Brain pericyte (primary cell): ENCODE results near the gene CACNB2.
"Not testable (repeated sequence)": the region's sequence is repeated elsewhere in the genome, so short reads cannot be mapped to it uniquely, and the experiment has no call there.

Experiments
- DNase-seq: peaks from one replicate; pipeline ENCODE4 v3.0.0-alpha.2; 2012; ENCODE audit warnings: low read depth, low spot score

The CACNB2 gene

DNA sequence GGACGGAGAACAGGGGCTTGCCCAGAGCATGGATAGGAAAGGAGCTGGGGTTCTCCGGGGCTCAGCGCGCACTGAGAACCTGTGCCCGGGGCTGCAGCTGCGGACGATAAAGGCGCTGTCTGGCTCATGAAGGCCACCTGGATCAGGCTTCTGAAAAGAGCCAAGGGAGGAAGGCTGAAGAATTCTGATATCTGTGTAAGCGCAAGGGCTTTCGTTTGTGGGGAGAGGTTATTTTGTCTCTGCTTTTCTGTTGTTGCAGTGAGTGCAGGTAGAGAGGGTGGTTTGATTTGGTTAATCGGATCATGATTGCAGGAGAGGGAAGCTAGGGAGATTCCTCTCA is 260.7 kb downstream of the CACNB2 start:
- DNase-seq, result no peak

DNA sequence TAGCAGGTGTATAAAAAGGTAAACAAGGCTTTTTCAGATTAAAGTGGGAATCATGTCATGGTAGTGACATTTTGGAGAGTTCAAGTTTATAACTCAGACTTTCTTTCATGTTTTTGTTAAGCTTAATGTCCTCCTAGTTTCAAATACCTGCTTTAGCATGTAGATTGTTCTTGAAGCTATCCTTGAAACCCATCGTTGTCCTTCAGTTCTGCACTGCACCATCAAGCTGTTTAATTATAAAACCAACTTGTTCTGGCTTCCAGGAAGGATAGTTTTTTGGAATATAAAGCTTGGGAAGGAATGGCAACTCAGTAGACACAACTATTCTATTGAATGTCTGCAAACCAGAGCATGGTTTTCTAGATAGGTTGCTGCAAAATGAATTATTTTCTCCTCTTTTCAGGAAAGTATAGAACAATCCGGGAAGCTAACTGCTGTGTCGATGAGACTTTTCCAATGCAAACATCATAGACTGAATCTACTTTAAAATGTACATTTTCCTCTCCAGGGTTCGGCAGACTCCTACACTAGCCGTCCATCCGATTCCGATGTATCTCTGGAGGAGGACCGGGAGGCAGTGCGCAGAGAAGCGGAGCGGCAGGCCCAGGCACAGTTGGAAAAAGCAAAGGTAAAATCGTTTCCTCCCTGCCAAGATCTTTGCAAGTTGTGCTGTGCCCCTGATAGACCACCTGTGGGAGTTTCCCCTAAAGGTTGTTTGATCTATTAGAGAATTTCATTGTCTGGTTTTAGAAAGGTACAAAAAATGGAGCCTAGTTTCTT is 261.4 kb downstream of the CACNB2 start:
- DNase-seq, result no peak

DNA sequence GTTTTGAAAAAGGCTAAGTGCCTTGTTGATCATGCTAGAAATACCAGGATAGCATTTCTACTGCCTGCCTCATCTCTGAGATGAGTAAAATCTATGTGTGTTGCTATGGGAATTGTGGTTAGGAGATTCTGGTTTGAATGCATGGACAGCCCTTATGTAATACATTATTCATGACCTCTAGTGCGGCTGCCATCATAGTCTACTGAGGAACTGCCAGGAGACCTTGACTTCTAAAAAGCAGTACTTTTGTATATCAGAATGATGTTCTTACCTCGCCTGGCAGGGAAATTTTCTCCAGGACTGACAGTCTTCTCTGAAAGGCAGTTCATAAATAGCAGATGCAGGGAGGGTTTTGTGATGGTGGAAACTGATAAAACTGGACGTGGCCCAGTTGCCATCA is 262.6 kb downstream of the CACNB2 start:
- DNase-seq, result no peak

DNA sequence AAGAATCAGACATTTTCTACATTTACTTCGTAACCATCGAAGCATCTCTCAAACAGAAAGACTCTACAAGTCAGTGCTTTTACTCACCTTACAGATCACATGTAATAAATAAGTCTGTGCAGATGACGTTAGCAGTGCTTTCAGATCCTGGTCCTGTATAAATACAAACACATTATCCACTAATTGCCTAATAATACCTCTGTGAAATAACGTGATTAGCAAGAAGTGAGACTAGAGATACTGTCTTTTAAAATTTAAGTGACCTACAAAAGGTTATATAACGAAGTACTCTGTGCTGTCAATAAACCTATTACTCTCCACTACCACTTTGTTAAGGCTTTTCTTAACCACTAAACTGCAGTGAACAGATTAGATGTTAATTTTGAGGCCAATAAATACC is 264.3 kb downstream of the CACNB2 start:
- no peak for DNase-seq

DNA sequence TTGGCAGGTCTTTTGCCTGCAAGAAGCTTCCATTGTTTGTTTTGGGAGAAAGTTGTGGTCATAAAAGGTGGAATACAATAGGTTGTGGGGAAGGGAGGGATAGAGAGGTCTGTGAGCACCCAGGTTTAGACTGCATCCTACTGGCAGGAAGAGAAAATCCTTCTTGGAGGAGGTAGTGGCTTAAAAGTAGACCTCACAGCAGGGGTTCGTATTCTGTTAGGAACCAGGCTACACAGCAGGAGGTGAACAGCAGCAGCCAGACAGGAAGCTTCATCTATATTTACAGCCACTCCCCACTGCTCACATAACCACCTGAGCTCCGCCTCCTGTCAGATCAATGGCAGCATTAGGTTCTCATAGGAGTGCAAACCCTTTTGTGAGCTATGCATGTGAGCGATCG is 265.9 kb downstream of the CACNB2 start:
- DNase-seq, result no peak

DNA sequence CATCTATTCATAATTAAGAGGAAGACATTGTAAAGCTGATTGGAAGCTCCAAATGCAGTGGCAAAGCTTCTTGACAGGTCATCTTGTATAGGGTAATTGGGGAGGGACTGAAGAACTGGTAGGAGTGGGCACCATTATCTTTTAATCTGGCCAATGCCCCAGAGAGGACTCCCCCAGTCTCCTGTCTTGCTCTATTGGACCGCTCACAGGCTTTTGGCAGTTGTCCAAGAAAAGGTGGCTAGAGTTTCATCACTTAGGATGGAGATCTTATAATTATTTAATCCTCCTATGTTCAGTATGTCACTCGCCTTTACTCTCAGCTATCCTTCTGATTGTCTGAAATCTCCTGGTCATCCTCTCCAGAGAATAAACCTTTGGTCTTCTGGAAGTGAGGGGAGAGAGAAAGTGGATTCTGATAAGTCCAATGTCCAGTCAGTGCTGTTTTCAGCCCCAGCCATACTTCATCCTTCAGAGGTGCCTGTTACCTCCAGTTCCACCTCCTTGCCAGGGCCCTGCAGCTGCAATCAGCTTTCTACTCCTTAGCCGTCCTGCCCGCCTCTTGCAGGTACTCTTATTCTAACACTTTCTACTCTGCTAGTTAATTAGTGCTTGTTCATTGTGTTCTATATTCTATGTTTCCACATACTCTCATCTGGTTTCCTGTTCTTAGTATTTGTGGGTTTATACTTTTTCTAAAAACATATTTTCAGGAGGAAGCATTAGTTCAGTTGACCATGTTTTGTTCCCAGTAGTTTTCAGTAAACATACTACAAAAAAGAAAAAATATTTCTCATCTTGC is 269.6 kb downstream of the CACNB2 start:
- no peak for DNase-seq

DNA sequence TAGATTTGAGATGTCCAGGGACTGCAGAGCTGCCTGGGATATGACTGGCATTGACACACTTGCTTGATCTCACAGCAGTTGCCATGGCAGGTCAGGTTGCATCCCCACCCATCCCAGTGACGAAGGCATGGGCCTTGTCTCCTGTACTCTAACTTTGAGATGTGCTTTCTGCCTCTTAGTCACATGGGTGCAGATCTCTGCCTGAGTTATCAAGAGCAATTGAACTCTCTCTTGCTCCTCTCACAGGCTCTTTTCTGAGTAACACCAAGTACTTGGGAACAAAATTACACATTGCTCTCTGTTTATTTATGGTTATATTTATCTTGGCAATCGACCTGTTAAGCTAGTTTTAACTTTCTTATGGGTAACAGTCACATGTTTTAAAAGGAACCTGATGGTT is 273.8 kb downstream of the CACNB2 start:
- no peak for DNase-seq

DNA sequence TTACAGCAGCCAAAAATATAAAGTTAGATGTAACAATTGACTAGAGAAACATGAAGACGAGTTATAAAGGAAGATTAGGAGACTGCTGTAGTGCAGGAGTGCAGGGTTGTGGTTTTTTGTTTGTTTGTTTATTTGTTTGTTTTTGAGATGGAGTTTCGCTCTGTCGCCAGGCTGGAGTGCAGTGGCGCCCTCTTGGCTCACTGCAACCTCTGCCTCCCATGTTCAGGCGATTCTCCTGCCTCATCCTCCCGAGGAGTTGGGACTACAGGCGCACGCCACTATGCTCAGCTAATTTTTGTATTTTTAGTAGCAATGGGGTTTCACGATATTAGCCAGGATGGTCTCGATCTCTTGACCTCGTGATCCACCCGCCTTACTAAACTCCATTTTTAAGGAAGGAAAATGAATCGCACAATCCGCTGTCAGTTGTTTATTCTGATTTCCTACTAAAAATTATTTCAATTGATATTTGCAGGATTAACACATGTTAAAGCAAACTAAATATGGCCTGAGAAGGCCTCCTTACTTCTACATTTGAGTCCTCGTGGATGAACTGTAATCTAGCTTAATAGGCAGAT is 277.8 kb downstream of the CACNB2 start:
- DNase-seq, result no peak

DNA sequence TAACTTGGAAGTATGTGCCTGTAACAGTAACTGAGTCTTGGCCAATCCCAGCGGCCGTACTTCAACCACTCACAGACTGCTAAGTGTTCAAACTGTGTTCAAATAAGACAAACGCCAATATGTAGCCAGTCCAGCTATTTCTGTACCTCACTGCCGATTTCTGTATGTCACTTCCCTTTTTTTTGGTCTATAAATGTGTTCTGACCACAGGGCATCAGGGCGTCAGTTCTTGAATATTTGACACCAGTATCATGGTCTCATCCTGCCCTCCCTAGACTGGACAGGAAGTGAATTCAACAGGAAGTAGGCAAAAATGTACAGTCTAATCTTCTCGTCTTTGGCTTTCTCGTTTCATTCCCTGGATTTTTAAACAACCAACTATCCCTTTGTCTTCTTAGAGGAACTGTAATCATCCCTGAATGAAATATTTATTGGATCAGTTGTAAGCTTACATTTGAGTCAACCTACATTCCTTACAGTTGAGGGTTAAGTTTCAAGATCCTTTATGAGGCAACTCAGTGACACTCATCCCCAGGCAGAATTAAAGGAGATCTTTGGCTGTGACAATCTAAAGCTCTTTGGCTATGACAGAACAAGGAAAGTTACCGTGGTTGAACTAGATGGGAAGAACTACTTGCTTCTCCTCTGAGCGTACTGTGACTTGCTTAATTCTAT is 278.5 kb downstream of the CACNB2 start:
- DNase-seq, result no peak

DNA sequence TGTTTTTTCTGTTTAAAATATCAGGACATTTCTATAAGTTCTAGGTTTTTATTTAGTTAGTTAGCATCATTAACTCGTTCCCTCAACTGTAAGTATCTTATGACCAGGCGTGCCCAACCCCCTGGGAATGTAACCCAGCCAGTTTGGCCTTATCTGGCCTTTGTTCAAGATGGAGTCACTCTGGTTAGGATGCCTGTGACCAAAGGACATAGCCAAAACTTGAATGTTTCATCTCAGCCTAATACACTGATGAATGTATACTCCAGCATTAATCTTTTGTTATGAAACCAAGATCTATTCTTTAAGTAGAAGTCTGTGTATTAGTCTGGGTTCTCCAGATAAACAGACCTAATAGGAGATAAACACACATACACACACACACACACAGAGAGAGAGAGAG is 279.7 kb downstream of the CACNB2 start:
- DNase-seq, result no peak

DNA sequence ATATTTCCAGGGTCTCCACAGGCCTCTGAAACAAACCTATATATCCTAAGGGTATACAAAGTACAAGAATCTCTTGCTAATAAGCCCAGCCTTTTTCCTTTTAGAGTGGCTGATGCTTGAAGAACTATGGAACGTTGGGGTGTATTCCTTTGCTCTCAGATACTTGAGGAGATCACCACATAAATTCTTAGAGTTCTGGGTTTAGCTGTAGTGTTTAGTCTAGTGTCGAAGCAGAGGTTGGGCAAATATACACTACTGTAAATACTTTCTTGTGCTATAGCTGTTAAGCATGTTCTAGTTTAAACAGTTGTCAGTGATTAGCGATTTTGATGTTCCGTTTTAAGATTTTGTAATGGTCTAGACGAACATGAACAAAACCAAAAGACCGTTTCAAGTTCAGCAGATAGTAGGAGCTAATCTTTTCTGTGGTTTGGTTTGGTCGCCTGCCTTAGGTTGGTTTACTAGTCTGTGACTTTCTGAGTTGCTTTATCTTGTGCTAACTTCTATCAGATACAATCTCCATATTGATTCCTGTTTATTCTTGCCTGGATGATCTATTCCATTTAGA is 281.6 kb downstream of the CACNB2 start:
- DNase-seq, result no peak

DNA sequence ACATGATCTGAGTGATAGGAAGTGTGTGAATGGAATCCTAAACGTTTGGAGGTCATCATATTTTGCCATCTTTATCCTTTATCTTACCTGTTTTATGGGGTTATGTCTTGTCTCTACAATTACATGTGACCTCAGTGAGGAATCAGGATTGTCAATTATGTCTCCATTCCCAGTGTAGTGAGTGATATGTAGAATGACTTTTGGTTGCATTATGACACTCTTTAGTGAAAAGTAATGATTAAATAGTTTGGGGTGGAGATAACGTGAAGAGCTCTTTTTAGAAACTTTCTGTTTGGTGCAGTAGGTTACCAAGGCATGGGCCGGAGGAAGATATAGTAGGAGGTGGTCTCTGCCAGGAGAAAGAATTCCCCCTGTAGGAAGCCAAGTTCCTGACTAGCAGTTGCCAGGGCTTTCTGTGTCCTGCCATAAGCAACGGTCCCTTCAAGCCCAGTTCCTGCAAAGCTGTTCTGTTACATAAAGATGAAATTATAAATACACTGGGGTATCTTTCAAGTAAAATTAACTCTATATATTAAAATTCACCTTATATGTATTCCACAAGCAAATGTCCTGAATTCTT is 282.9 kb downstream of the CACNB2 start:
- DNase-seq, result no peak

DNA sequence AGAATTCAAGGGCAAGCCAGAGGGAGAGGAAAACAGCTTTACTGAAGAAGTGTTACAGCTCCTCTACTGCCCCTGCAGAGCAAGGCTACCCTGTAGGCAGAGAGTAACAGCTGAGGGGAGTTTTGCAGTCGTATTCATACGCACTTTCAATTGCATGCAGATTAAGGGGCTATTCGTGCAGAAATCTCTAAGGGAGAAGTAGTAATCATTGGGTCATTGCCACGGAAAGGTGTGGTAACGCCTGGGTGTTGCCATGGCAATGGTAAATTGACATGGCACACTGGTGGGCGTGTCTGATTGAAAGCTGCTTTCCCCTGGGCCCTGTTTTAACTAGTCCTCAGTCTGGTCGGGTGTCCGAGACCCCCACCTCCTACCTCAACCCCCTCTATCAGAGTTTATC is 284.0 kb downstream of the CACNB2 start:
- no peak for DNase-seq

DNA sequence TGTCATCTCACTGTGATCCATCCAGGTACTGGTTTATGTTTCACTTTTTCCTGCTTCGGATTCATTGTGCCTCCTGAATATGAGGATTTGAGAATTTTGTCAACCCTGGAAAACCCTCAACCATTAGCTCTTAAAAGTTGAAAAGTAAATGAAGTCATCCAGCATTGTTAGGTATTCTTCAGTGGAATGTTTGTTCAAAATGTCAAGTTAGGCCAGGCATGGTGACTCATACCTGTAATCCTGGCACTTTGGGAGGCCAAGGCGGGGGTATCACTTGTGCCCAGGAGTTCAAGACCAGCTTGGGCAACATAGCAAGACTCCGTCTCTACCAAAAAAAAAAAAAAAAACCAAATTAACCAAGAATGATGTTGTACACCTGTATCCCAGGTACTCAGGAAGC is 289.1 kb downstream of the CACNB2 start:
- no peak for DNase-seq

DNA sequence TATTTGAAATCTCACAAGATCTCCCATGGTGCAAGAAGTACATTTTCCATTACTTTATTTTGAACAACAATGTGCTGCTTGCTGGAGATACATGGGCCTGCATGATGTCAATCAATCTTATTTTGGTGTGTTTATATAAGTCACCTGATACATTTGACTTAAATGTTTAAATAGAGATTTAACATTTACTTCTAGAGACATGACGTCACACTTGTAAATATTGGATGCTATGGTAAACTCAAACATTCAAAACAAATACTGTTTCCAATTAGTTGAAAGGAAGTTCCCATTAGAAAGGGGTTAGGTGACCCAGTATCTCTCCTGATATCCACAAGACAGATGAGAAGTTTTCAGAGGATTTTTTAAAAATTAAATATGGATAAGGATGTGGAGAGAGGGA is 296.7 kb downstream of the CACNB2 start:
- no peak for DNase-seq

DNA sequence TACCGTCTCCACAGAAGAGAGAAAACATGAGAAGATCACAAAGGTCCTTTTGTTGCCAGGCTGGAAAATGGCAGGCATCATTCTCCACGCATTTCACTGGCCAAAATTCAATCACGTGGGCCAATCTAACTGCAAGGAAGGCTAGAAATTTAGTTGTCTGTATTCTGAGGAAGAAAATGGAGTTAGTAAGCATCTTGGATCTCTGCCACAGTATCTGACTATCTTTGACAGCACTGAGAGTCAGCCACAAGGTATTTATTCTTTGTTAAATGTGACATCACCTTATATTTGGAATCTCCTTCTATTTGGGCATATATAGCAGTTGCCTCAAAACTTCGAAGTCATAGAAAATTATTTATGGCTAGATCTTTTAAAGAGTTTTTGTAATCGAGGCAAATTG is 297.3 kb downstream of the CACNB2 start:
- no peak for DNase-seq

DNA sequence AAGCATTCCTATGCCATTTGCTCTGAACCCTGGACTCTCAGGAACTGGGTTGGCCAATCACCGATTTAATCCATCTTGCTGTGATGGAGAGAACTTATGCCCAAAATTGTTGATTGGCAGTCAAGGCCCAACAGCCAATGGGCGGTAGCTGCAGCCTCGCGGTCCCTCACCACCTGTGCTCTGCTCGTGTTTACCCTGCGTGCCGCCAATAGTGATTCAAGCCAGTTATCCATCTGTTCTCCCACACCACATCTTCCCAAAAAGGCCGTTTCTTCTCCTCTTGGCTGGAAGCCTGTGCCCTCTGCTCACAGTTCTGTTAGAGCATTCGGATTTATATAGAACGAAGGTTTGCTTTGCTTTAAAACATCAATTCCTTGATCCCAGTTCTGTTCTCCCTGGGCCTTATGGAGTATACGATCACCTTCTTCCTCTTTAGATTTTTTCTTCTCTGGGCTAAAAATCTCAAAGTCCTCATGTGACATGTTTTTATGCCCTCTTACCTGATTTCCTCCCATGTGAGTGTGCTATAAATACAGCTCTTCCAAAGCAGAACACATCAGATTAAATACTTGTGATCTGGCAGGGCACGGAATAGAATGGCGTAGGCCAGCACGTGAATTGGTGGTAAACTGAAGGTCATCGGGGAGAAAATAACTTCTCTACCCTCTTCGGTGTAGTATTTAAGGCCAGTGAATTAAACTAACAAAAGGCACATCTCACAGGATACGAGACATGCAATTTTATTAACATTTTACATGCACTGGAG is 298.3 kb downstream of the CACNB2 start:
- DNase-seq, result no peak

DNA sequence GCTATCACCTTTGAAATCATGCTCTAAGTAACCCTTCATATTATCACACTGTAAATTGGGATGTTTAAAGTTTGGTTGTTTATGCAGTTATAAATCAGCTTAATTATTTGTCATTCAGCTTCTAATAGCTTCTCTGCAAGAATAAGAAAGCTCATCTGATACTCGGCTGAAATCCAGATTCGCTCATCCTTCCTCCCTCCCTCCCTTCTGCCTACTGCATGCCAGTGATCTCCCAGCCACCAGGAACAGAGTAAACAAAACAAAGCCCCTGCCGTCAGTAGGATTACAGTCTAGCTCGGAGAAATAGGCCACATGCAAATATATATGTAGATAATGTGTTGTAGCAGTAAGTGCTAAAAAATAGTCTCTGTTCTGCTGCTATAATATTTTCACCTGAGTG is 299.4 kb downstream of the CACNB2 start:
- no peak for DNase-seq

DNA sequence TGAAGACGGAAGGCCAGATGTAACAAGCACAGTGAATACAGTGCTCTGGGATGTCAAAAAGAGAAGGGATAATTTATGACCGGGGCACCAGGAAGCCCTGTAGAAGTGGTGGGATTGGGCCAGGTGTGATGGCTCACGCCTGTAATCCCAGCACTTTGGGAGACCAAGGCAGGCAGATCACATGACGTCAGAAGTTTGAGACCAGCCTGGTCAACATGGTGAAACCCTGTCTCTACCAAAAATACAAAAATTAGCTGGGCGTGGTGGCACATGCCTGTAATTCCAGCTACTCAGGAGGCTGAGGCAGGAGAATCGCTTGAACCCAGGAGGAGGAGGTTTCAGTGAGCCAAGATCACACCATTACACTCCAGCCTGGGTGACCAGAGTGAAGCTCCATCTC is 305.4 kb downstream of the CACNB2 start:
- not testable (repeated sequence) for DNase-seq

DNA sequence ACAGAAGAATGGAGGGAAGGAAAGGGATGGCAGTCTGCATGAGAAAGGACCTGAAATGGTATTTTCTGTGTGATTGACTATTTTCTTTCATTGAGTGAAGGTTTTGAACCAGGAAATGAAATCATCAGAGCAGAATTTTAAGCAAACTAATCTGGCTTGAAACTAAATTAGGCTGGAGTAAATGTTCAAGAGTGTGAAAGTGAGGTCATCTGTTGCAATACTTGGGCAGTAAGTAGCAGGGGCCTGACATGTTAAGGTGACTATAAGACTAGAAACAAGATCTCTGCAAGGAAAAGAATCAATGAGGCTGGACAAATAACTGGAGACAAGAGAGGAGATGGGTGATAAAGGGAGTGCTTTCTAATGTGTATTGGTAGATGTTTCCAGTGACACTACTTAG is 306.0 kb downstream of the CACNB2 start:
- DNase-seq, result no peak

DNA sequence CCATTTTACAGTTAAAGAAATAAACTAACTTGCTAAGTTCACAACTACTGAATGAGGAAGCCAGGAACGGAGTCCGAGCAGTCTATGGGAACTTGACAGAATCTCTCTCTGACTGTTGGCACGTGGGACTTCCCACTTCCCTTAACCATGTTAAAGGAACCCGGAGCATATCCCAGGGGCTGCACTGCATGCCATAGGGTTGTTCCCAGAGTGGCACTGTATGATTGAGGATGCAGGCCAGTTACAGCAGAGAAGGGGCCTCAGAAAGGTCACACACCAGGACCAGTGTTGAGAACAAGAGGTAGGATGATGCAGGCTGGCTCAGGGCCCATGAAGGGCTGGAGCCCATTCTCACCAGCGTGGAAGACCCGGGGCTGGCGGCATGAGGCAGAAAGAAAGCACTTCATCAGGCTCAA is 309.4 kb downstream of the CACNB2 start:
- no peak for DNase-seq
